Fibroblast of the aortic adventitia (primary cell): Measurements from ENCODE around the gene MBTPS2. TPM values are rescaled to one million over a fixed set of nuclear protein-coding genes. Genes with fewer than 3 reads are reported as not detected.
"Not testable (repeated sequence)": the region's sequence is repeated elsewhere in the genome, so short reads cannot be mapped to it uniquely, and the experiment has no call there.

Experiments
- DNase-seq: peaks from one replicate; pipeline ENCODE4 v3.0.0-alpha.2; 2010; ENCODE audit warnings: low read depth
- H3K4me3 ChIP-seq: 2 replicates; pipeline ENCODE4 v1.5.1; 2011; ENCODE audit warnings: low read depth, mild to moderate bottlenecking, control low read depth, low read length, moderate library complexity
- CTCF ChIP-seq: IDR thresholded peaks from 2 replicates; pipeline ENCODE4 v1.5.1; 2011; ENCODE audit warnings: mild to moderate bottlenecking, low read length, control low read depth, inconsistent platforms; ENCODE audit not compliant: insufficient read depth
- total RNA-seq: library from RNA; depleted of rRNA; stranded (reverse); fragments of >200 nt; gene quantifications from 2 replicates; pipeline ENCODE4 v1.2.3, GENCODE V29; 2012; ENCODE audit warnings: low replicate concordance

MBTPS2 gene
- total RNA-seq, 1 donor: 12.9 TPM

DNA sequence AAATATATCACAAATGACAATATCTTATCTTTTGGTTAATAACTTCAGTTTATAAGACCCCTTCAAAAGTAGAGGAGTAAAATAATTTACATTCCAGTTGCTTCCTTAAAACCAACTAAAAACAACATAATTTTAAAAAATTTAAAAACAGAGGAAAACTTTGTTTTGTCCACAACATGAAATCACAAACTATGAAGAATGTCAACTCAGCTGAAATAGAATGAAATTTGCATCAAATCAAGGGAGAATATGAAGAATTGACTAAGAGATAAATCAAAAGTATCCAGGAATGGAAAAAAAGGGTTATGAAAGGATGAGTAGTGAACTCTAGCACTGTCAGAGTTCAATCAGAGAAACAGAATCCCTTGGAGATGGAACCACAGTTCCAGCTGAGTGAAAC lies 14.2 kb downstream of the MBTPS2 start:
- H3K4me3 ChIP-seq: no peak overlapping the region
- no peak for DNase-seq
- no peak for TF ChIP-seq CTCF

GRCh38 chrX:21855937-21856415 lies 16.6 kb downstream of the MBTPS2 start, which contains the start of gene YY2:
TSS of gene YY2 (plus strand) at chrX:21855987. CDS start at chrX:21856485, 498 bp downstream.
- no peak for DNase-seq
- TF ChIP-seq CTCF: no peak
- no peak within 1 kb of the TSS for H3K4me3 ChIP-seq

DNA sequence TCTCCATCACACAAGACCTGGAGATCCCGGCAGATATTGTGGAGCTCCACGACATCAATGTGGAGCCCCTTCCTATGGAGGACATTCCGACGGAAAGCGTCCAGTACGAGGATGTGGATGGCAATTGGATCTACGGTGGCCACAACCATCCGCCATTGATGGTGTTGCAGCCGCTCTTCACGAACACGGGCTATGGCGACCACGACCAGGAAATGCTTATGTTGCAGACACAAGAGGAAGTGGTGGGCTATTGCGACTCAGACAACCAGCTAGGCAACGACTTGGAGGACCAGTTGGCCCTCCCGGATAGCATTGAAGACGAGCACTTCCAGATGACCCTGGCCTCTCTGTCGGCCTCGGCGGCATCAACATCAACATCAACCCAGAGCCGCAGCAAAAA lies 17.1 kb downstream of the MBTPS2 start:
- no peak overlapping the region for H3K4me3 ChIP-seq
- no peak for TF ChIP-seq CTCF
- DNase-seq: no peak

- DNase-seq: peak; percentile 21
- TF ChIP-seq CTCF: no peak
- no peak overlapping the region for H3K4me3 ChIP-seq
Observed at GRCh38 chrX:21863241-21863640, 23.8 kb downstream of the MBTPS2 start.

DNA sequence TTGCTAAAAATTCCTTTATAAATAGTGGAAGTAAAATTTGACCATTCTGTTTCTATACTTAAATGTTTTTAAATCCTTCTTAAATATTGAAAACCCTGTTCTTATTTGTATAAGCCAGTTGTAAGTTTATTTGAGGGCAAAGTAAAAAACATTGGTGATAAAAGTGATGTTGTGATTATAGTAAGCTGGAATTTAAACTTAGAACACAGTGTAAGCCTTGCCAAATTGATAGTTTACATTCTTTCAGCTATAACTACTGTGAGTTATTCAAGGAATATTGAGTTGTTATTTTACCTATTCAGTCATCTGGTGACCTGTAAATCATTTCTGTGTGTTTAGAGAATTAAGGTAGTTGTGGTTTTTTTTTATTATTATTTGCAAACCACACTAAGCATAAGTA lies 26.0 kb downstream of the MBTPS2 start:
- DNase-seq: peak; percentile 15
- no peak for TF ChIP-seq CTCF

GRCh38 chrX:21870494-21870893 lies 31.1 kb downstream of the MBTPS2 start:
- TF ChIP-seq CTCF: no peak
- DNase-seq: peak; percentile 75
- H3K4me3 ChIP-seq: no peak overlapping the region

More for the DNA sequence above, 26.0 kb downstream of the MBTPS2 start:
- no peak overlapping the region for H3K4me3 ChIP-seq

DNA sequence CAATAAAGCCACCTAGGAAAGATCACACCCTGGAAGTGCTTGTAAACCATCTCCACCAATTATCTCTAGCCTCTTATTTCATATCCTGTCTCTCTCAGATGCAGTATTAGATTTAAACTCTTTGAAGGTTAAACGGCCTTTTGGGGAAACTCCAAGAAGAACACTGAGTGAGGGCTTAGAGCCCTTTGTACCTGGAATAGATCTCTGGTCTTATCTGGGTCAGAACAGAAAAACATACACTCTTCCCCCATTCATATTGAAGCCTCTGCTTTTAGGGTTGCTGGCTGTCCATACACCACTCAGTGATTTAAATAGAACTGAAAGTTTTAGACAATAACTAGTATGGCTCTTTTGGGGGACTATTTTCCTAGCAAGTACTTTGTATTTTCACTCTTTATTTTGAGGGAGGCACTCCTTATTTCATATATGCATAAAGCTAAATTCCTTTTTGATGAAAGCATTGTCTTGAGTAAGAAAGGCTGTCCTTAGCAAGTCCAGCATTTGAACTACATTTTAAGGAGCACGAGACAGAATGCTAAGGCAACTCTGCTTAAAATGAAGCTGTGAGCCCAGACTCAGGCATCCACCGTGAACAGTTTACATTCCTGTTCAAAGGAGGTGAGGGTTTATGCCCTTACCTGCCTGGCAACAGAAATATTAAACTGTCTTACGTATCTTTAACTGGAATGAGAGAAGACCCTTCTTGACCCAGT lies 33.8 kb downstream of the MBTPS2 start:
- no peak for TF ChIP-seq CTCF
- peak; percentile 48 for DNase-seq
- no peak overlapping the region for H3K4me3 ChIP-seq

DNA sequence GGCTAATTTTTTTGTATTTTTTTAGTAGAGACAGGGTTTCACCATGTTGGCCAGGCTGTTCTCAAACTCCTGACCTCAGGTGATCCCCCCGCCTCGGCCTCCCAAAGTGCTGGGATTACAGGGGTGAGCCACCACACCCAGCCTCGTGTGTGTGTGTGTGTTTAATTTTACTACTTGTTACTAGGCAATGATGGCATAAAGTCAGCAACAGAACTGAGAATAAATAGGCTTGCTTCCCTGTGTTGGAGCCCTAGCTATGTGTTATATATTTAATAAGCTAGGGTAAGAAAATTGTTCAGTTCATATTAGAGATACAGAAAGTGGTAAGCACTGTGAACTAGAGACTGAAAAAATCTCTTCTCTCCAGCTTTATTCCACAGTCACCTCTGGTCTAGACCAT lies 34.8 kb downstream of the MBTPS2 start:
- H3K4me3 ChIP-seq, DNase-seq: not testable (repeated sequence)
